ENCODE results near the gene SIVA1.

SIVA1 gene

DNA sequence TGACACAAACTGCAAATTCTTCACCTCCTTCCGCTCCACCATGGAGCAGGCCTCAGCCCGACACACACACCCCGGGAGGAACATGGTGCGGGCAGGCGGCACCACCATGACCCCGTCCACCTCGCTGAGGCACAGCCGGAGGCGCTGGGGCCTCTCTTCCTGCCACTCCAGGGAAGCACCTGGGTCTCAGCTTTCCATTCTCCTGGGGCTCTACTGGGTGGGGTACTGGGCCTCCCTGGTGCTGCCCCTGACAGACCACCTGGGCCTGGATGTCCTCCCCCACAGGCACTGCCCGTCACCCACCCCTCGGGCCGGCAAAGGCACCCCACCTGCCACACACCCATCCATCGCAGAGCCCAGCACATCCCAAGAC, 32.7 kb downstream of the SIVA1 start:
- DNase-seq, result no peak

DNA sequence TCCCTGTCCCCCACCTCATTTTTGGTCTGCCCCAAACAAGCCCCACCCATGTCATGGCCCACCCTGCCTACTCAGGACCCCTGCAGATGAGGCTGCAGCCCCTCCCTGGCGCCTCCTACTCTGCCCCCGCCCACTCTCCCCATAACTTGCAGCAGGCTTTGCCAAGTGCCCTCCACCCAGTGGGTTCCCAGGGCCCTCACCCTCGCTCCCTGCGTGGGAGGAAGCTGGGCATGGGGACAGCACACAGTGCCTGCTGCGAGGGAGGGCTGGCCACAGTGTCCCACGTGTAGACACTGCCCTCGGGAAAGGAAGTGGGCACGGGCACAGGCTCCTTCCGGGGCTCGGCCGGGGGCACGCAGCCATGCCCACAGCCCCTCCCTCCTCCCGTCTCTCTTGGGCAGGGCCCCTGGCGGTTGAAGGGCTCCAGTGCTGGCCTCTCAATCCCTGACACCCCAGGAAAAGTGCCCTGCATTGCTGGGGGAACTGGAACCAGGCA, 33.2 kb downstream of the SIVA1 start:
- peak; percentile 61 to 84 (median 80) for DNase-seq

DNA sequence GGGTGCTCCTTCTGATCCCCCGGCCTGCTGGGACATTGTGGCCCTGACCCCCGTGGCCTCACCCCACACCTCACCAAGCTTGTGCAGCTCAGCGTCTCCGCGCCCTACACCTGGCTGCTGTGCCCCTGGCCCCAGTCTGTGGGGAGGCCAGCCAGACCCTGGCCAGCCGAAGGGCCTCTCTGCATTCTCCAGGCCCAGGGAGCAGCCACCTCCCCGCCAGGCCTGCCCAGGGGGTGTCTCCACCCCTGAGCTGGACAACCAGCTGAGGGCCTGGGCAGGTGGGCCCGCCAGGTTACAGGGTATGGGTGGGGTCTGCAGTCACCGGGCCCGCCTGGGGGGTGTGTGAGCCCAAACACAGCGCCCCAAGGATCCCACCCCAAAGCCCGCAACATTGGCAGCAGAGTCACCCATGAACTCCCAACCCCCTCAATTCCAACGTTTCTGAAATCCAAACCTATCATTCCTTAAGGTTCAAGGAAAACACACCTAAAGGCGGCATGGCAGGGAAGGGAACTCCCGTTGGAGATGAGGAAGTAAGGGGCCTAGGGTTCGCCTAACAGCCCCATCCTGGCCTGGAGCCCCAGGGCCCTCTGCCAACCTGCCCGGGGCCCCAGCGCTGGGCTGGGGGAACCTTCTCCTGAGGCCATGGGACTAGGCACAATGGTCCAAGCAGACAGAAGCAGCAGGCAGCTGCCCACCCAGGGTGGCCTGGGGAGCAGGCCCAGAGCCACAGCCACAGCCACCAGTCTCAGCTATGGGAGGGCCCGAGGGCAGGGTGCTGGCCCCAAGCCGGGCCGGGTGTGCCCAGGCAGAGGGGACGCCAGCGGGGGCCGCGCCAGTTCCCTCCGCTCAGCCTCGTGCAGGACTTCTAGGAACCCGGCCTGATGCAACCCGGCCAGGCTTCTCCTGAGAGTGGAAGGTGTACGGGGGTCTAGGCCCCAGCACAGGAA, 34.1 kb downstream of the SIVA1 start:
- DNase-seq, result peak in 3 of 4 experiments; percentile 17 to 40 (median 37)

DNA sequence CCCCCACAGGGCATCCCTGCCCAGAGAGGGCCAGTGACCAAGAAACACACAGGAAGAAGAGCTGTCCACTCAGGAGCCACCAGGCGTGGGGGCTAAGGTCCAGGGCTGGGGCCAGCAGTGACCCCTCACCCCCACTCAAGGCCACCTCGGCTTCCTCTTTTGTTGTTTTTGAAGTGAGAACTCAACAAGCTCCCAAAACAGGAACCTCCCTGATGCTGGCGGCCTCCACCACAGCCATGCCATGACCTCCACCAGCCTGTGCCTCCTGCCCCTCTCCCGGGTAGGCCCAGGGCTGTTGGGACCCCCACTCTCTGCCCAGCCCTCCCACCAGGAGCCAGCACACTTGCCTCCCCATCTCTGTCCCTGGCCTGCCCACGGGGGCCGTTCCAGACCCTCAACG, 34.8 kb downstream of the SIVA1 start:
- peak; percentile 78 to 90 (median 88) for DNase-seq

DNA sequence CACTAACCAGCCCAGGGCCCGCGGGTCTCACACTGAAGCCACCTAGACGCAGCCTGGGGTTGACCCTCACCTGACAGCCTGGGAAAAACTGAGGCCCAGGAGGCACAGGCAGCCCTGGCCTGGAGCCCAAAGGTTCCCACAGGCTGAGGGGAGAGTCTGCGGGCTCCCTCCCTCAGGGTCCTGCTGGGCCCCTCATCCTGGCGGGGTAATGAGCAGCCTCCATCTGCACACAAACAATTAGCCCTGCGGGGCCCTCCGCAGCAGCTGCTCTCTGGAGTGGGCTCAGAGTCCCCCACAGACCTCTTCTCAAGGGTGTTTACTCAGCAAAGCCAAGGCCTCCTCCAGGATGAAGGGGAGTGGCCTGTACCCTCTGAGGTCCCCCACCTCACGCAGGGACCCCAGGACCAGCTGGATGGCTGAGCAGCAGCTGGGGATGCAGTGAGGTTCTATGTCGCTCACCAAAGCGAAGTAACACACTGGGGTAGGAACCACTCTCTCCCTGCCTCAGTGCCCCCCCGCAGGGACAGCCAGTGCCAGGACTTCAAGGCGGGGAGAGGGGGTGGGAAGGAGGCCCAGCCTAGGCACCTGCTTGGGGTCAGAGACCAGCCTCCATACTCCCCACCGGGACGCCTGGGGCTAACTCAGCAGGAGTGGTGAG, 35.3 kb downstream of the SIVA1 start:
- no peak for DNase-seq

DNA sequence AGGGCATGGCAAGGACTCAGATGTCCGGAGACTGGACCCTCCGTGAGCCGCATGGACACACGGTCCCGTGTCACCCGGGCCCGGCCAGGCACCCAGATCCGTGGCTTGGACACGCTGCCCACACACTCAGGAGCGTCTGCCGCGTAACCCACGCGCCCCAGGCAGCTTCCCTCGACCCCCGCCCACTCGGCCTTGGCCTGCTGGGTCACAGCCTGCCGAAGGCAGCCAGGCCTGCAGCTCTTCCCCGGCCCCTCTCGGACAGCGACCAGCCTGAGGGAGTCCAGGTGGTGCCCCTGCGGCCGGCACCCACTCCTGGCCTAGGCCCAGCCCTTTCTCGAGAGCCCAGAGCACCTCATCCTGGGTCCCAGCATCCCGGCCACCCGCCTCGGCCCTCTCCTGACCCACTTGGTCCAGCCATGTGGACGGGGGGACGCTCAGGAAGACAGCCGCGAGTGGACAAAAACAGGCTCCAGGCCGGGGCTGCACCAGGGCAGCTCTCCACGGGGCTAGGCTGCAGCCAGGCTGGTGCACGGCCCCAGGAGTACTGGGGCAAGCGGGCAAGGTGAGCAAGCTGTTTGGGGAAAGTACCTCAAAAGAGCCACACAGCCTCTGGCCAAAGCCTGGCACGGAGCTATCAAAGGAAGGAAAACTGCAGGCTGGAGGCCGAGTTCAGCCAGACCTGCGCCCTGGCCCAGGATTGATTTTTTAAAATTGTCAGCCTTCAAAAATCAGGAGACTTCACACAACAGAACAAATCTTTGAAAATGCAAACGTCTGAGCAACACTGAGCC, 36.1 kb downstream of the SIVA1 start:
- peak in 3 of 4 experiments; percentile 32 to 73 (median 56) for DNase-seq

DNA sequence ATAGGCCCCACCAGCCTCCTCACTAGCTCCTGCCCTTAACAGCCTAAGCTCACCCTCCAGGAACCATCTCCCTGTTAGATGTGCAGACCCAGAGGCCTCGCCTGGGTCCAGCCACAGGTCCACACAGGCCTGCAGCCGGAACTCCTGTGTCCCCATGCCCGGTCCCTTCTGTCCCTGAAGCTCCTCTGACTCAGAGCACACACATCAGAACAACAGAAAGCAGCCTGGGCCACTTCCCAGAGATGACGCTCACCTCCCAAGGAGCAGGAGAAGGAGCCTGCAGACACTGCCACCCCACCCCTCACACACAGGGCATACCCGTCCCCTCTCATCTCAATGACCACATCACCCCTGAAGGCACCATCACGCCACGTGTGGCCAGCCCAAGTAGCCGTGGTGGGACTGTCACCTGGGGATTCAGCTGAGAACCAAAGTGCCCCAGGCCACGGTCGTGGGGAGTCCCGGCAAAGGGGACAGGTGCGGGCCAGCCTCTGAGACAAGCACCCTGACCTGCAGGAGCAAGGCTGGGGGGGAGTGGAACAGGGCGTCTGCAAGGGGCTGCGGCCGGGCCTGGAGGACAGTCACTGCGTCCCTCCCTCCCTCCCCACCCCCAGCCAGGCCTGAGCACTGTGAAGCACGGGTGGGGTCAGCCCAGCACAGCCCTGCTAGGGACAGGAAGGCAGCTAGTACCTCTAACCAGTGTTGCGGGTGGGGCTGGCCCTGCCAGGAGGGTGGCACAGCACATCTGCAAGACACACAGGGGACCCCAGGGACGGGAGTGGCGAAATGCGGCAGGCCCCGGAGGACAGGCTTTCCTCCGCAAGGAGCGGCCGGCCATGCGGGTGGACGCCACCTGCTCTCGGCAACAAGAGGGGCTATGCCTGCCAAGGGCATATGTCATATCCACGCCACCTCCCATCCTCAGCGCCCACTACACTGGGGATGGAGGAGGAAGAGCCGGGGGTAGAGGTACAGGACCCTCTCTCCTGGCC, 37.1 kb downstream of the SIVA1 start:
- no peak for DNase-seq

DNA sequence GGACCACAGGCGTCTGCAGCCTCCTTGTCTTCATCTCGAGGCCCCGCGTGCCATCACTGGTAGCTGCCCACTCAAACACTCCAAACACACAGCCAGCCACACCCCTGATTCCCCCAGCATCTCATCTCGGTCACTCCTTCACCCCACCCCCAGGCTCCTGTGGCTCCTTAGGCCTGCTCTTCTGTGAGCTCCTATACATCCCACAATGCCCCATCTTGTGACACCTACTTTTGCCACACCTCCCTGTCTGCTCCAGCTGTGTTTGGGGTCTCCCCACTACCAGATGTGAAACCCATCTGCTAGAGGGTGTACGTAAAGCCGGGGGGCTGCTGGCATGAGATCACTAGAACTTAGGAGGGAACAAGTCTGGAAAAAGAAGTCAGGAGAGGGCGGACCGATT, 38.5 kb downstream of the SIVA1 start:
- no peak for DNase-seq

DNA sequence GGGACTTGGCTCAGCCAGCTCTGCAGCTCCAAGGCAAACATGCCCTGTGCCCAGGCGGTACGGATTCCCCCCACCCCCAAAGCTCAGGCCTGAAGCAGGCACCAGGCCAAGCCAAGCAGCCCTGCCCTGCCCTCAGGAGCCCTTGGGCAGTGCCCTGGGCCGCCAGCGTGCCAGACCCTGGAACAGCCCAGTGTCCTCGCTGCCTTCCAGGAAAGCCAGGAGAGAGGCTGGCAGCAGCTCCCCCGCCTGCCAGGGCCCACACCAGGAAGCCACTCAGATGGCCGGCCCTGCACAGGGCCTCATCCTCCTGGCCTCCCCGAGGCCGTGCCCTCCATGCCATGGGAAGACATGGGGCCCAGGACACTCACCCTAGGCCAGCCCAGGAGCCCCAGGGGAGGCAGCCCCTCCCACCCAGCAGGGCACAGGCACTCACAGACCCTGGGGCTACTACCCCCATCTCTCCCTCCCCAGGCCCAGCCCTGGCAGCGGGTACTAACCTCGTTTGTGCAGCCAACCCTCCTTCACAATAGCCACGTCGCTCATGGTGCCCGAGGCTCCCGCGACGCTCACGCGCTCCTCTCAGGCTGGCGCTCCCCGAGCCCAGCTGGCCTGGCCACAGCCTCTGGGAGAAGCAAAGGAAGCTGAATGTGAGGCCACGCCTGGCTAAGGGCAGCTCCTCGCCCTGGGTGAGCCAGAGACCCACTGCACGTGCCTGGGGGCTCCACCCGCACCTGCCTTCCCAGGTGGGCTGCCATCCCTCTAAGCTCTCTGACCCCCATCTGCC, 39.3 kb downstream of the SIVA1 start:
- DNase-seq, result no peak

DNA sequence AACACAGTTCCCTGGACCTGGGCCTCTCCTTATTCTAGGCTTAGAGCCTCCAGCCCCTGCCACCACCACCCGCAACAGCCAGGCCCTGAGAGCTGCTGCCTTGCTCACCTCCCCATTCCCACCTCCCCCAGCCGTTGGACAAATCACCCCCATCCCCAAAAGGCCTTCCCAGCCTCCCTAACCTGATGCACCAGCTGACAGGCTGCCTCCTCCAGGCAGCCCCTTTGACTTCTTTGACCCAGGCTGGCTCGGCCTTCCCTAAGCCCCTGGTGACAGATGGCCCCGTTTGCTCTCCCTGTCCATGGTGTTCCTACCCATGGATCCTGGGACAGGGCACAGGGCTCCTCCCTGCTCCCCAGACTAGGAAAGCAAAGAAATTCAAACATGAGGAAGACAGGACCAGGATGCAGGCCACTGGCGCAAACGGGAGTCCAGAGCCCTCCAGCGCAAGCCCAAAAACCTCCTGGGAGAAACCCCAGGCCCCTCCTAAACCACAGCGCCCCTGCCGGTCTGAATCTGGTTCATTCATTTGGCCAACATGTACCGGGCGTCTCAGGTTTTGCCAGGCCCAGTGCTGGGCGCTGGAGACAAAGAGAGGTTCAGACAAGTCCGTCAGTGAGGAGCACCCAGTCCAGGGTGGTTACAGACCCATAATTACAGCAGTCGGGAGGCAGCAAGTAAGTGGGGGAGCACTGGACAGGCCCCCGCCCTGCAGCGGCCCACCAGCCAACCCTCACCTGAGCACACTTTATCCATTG, 40.2 kb downstream of the SIVA1 start:
- no peak for DNase-seq

DNA sequence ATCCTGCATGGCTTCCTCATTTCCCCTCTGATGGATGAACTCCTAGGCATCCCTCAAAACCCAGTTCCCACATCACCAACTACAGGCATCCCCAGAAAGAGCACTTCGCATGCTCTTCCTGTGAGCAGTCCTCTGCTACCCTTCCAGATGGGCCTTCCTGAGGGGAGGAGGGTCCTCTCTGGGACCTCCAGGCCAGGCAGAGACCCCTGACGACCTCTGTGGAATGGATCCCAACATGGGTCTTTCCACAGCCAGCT, 40.7 kb downstream of the SIVA1 start:
- DNase-seq, result no peak

DNA sequence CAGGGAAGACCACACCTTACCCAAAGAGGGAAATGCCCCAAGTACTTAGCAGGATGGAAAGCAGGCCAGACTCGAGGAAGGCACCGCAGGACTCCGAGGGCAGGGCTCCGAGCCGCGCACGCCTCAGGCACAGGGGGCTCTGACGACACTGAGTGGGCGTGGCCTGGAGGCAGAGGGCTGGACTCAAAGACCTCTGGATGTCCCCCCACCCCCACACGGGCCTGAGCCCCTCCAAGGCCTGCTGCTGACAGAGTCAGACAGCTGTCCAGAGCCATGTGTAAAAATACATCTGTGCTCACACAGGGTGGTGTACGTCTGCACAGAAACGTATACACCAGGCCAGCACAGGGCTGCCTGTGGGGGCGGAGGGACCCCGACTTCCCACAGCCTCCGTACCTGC, 41.2 kb downstream of the SIVA1 start:
- DNase-seq, result peak; percentile 40 to 71 (median 60)

DNA sequence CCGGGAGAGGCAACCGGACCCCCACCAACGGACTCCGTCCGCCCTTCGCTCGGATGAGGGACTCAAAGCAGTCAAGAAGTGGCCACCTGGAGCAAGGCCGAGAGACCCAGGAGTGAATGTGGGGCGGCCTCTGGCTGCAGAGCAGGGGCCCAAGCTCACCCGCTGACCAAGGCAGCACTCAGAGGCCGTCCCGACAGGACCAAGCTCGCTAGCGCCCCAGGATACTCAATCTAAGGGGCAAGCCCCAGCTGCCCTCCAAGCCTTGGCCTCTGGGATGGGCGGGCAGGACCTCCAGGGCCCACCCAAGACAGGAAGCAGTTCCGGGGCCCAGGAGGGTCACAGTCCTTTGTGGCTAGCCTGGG, 41.7 kb downstream of the SIVA1 start:
- DNase-seq, result peak; percentile 21 to 62 (median 39)

DNA sequence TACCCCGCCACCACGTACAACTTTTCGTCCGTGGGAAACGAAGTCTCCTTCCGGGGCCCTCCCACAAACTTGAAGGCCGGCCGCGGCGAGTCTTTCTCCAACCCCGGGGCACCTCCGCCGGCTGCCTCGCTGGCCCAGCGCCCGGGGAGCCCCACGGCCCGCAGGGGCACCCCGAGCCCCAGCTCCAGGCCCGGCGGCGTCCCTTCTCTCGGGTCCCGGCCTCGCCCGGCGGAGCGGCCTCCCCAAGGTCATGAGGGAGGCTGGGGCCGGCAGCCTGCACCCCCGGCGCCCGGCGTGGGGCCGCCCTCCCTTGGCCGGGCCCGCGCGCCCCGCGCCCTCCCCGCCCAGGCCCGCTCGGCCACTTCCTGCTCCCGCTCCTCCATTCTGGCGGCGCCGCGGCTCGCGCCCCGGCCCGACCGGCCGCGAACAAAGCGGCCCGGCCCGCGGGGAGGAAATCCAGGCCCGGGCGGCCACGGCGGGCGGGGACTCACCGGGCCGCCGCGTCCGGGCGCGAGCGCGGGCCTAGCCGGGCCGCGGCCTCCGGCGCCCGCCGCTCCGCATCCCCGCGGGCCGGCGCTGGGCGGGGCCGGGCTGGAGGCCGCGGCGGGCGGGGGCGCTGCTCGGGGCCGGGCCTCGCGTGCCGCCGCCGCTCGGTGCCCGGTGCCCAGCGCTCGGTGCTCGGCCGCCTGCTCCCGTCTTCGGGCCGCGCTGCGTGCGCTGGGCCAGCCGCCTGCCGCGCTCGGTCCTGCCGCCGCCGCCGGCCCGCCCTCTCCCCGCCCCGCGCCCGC, 42.2 kb downstream of the SIVA1 start, which contains the start of gene AKT1:
AKT1 (minus strand) TSS at position 756 of the 788 bp plus-strand sequence. CDS start 3,105 bp downstream, outside the sequence.
- DNase-seq, result peak; percentile 41 to 80 (median 60)

DNA sequence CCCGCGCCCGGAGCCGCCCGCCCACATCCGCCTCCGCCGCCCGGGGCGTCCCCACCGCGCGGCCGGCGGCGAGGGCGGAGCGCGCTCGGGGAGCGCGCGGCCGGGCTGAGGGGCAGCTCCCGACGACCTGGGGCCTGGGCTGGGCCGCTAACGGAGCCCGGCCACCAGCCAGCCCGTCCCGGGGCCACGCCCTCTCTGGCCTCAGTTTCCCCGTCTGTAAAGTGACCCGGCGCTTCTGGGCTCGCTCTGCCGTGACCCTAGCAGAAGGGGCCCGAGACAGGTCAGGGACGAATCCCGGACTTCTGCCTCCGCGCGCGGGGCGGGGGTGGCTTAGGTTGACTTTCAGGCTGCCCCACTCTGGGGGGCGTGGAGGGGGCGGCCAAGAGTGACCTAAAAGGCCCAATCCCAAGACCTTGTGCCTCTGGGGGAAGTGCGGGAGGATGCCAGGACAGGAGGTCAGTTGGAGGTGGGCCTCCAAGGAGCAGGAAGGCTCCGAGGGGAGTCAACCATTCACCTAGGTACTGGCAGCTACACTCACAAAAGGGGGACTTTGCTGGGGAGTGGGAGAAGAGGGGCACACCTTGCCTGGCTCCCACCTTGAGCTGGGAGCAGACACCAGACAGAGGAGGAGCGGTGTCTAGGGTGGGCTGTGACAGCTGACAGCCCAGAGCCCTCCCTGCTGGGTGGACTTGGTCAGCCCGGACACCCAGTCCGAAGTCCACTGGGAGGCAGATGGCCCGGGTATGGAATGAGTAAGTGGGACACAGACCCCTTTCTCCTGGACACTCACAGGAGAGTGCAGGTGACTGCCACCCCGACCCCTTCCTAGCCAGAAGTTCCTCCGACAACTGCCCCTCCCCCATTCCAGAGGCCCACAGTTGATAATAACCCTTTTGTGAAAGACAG, 43.1 kb downstream of the SIVA1 start:
- DNase-seq, result peak; percentile 38 to 87 (median 64)

DNA sequence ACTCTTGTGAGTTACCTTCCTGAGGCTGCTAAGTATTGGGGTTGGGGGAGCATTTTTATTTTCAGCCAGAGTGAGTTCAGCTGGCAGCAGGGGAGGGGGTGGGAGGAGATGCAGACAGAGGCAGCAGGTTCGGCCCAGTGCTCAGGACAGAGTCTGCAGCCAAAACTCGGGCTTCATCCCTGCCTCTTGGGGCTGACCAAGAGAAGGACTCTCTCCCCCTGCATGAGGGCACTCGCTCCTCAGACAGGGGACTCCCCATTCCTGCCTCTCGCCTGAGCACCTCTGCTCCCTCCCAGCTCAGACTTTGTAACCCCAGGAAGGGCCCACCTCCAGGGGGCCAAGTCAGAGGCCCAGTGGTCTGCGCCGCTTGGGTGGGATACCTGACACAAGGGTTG, 43.7 kb downstream of the SIVA1 start:
- DNase-seq, result no peak

DNA sequence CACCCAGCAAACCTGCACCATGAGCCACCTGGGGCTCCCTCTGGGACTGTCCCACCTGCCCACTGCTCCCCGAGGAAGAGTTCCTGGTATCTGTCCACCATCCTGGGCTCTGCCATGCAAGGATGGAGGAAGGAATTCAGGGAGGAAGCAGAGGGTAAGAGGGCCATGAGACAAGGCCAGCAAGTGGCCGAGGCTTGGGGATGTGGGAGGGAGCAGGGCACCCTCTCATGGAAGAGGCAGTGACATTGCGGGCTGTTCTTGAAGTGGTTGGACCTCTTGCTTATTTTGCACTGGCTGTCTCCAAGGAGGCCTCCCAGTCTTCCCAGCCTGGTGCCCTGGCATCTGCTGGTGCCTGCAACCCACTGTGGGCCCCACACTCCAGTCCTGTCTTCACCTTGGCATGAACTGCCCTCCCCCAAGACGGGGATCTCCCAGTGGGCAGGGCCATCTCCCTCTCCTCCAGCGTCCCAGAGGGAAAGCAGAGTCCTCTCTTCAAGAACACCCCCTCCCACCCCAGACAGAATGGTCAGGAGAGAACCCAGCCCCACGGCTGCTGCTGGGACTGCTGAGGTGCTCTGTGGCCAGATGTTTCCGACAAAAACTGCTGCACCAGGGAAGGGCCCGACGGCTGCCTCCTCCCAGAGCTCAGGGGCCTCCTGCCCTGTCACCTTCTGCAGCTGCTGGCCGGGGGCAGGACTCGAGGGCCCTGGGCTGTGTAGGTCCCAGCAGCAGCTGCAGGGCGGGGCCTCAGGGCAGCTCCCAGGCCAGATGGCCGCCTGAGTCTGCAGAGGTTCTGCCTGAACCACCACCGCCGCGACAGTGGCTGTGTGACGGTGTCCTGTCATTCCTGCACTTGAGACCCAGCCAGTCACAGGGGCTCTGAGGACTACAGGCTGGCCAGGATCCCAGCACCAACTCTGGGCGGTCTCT, 44.4 kb downstream of the SIVA1 start:
- peak; percentile 38 to 70 (median 62) for DNase-seq

All from suppressor macrophage (primary cell).